IPS-11a (cell line): ENCODE measurements around the gene FMNL1.
A peak's percentile ranks its signal among the peaks of the same experiment; 100 is the strongest.
"Not testable (repeated sequence)": the region's sequence is repeated elsewhere in the genome, so short reads cannot be mapped to it uniquely, and the experiment has no call there.

ENCODE experiments used
- H3K4me3 ChIP-seq: one replicate; pipeline ENCODE4 v1.5.1; 2013; ENCODE audit warnings: low read depth, low read length, control low read depth

The FMNL1 gene

DNA sequence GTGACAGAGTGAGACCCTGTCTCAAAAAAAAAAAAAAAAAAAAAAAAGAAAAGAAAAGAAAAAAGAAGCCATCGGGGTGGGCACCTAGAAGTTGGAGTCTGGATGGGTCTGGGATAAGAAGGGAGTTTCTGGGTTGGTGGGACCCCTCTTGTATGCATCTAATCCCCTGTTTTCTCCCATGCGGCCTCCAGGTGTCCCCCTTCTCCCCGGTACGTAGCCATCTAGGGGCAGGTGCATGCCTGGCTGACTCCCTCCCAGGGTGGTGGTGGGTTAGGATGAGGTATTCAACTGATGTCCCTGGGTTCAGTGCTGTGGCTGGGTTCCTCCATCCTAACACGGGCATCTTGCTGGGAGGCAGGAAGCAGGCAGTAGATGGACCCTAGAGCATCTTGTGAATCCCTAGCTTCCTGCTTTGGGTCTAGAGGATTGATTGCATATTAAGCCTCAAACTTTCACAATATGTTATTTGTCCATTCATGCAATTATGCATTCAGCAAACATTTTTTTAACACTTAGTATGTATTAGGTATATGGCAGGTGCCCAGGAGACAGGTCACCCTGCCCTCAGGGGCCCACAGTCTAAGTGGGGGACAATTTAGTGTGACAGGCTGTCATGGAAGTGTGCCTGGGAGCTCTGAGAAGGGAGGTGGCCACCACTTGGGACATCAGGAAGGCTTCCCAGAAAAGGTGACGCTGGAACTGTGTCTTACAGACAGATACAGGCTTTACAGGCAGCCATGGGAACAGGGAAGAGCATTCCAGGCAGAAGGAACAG lies 13.1 kb downstream of the FMNL1 start:
- no peak overlapping the region for H3K4me3 ChIP-seq

DNA sequence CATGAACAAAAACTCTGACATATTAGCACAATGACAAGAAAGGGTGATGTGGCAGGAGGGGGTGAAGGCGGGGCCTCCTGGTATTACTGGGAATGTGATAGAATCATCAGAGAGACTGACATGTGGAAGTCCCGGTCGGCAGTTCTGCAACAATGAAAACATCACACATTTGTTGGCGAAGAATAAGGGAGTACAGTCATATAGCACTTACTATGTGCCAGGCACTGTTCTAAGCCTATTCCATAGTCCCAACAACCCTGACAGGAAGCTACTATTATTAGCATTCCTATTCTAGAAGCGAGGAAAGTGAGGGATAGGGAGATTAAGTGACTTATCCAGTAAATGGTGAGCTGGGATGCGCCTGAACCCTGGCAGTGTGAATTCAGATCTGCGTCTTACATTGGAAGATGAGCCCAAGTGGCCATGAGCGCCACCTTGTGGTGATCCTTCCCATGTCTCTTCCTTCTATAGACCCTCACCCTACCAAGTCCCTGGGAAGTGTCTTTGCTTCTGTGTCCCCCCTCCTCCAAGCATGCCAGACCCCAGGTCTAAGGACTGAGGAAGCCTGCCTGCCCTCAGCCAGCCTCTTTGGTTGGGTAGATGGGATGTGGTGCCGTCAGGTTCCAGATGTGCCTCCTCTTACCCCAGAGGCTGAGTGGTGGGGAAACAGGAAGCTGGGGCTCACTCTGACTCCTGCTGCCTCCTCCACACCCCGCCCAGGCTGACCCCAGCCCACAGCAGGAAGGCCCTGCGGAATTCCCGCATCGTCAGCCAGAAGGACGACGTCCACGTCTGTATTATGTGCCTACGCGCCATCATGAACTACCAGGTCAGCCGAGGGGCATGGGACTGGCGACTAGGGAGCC lies 14.0 kb downstream of the FMNL1 start:
- no peak overlapping the region for H3K4me3 ChIP-seq

DNA sequence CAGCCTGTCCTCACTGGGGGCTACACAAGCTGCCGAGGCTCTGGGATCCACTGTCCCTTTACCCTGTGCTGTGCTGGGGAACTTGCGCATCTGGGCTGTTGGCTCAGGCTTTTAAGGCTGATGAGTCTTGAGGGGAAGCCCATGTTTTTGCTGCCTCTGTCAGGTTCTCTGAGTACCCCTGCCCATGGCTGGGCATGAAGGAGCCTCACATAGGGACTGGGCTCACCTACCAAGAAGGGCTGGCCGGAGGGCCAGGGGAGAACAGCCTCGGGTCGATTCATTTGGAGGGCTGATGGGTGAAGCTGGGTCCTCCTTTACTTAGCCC lies 14.6 kb downstream of the FMNL1 start:
- no peak overlapping the region for H3K4me3 ChIP-seq

DNA sequence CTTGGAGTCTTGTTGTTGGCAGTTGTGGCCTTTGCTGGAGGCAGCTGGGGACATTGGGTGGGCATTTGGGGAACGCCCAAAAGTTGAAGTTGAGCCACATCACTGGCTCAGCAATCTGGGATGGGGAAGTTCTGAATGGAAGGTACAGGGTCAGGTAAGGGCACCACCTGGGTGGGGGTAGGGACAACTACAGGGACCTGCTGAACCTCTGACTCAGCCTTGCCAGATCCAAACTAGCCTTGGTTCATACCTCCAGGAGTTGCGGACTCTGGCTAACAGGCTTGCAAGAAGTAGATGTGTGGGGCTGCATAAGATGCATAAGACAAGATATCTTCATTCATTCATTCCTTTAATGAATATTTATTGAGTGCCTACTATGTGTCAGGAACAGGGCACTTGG lies 16.0 kb downstream of the FMNL1 start:
- H3K4me3 ChIP-seq = no peak overlapping the region

DNA sequence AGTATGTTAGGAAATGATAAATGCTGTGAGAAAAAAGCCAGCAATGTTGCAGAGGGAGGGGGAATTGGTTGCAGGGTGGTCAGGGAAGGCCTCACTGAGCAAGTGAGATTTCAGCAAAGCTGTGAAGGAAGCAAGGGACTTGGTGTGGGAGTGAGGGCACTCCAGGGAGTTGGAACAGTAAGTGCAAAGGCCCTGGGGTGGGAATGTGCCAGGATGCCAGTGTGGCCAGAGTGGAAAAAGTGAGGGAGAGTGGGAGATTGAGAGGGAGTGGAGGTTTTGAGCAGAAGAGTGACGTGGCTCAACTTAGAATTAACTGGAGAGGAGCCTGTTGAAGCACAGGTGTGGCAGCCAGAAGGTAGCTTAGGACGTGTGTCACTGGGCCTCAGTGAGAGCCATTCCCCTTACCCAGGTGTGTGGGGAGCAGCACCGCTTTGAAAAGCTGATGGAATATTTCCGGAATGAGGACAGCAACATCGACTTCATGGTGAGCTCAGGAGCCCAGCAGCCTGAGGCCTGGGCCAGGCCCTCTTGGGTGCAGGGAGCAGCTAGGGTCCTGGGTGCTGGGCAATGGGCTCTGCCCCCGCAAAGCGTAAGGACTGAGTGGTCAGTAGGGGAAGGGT lies 16.6 kb downstream of the FMNL1 start:
- no peak overlapping the region for H3K4me3 ChIP-seq

DNA sequence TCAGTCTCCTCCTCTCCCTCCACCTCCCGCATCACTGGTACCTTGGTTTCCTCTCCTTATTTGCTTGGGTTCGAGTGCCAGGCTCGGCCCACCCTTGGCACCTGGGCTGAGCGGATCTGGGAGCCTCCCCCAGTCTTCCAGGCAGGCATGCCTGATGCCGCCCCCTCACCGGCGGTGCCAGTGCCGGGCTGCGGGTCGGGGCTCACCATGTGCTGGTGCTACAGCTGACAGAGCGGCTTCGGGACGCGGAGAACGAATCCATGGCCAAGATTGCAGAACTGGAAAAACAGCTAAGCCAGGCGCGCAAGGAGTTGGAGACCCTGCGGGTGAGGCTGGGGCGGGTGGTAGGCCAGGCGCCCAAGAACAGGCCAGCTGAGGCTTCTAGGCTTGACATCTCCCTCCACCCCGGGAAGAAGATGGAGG lies 19.2 kb downstream of the FMNL1 start:
- peak overlapping the region; percentile 45 for H3K4me3 ChIP-seq

DNA sequence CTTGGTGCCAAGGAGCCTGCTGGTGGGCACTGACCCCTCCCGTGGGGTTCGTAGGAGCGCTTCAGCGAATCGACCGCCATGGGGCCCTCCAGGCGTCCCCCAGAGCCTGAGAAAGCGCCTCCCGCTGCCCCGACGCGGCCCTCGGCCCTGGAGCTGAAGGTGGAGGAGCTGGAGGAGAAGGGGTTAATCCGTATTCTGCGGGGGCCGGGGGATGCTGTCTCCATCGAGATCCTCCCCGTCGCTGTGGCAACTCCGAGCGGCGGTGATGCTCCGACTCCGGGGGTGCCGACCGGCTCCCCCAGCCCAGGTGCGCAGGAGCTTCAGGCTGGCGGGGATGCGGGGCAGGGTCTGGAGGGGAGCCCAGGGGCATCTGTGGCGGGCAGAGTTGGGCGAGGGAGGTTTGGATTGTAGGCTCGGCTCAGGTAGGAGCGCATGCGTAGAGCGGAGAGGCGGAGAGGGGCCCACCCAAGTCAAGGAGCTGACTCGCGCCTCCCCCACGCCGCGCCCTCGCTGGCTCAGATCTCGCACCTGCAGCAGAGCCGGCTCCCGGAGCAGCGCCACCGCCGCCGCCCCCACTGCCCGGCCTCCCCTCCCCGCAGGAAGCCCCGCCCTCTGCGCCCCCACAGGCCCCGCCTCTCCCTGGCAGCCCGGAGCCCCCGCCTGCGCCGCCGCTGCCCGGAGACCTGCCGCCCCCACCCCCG lies 19.8 kb downstream of the FMNL1 start:
- H3K4me3 ChIP-seq = peak overlapping the region; percentile 45

DNA sequence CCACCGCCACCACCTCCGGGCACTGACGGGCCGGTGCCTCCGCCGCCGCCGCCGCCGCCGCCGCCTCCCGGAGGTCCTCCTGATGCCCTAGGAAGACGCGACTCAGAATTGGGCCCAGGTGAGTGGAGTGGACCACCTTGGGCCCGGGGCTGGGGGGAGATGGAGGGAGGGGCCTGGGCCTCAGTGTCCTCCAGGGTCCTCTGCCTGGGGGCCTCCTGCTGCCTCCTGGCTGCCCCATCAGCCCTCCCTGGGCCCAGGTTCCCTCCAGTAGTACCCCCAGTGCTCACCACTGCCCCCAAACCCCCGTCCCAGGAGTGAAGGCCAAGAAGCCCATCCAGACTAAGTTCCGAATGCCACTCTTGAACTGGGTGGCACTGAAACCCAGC lies 20.3 kb downstream of the FMNL1 start:
- H3K4me3 ChIP-seq = no peak overlapping the region

DNA sequence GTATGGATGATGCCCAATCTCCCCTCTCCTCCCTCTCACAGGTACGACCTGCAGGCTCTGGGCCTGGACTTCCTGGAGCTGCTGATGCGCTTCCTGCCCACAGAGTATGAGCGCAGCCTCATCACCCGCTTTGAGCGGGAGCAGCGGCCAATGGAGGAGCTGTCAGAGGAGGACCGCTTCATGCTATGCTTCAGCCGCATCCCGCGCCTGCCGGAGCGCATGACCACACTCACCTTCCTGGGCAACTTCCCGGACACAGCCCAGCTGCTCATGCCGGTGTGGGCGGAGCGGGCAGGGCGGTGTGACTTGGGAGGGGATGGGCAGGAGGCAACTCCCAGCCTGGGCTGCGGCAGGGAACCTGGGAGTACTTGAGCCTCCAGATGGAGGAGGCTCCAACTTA lies 22.1 kb downstream of the FMNL1 start:
- H3K4me3 ChIP-seq = no peak overlapping the region

DNA sequence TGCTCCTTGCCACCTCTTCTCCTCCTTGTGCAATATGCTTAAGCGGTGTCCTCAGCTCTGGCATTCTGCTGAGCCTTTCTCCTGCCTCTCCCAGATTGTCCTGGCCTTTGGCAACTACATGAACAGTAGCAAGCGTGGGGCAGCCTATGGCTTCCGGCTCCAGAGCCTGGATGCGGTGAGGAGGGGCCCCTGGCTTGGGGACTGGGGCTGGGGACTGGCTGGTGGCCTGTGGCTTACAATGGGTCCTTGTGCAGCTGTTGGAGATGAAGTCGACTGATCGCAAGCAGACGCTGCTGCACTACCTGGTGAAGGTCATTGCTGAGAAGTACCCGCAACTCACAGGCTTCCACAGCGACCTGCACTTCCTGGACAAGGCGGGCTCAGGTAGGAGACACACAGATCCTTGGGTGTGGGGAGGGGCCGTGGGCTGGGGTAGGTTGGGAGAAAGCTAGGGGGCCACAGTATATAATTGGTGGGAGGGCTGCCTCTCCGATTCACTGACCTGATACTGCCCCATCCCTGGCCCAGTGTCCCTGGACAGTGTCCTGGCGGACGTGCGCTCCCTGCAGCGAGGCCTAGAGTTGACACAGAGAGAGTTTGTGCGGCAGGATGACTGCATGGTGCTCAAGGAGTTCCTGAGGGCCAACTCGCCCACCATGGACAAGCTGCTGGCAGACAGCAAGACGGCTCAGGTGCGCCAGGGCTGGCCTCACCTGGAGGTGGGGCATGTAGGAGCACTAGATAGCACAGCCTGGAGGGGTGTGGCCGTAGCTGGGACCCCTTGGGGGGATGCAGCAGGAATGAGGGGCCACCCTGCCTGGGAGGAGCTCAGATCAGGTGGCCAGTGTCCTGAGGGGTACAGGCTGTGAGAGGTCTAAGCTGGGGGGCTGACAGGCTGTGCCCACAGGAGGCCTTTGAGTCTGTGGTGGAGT lies 23.3 kb downstream of the FMNL1 start:
- H3K4me3 ChIP-seq = no peak overlapping the region

DNA sequence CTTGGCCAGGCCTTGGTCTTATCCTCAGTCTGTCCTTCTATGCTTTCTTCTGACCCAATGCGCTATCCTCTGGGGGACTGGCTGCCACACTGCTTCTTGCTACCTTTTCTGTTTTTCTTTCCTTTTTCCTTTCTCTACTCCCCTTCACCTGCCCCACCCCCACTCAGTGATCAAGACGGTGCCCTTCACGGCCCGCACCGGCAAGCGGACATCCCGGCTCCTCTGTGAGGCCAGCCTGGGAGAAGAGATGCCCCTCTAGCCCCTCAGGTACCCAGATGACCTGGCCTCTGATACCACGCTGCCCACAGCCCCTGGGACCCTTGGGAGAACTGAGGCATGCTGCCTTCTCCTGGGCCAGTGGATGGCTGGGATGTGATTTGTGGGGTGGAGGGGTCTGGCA lies 24.7 kb downstream of the FMNL1 start:
- peak overlapping the region; percentile 61 for H3K4me3 ChIP-seq

DNA sequence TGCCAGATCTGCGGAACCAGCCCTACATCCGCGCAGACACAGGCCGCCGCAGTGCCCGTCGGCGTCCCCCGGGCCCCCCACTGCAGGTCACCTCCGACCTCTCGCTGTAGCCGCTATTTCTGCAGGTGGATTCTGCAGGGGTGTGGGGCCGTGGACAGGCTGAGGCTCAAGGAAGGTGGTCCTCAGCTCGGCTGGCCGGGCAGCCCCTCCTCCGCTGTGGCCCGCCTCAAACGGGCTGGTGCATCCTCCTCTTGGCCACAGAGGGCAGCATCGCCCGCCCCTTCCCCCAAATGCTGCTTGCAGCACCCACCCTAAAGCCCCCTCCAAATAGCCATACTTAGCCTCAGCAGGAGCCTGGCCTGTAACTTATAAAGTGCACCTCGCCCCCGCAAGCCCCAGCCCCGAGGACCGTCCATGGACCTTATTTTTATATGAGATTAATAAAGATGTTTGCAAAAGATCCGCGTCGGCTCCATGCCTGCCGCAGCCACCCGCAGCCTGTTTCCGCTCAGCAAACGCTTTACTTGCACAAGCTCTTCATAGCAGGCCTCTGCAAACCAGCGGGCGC lies 25.3 kb downstream of the FMNL1 start:
- H3K4me3 ChIP-seq = peak overlapping the region; percentile 61

DNA sequence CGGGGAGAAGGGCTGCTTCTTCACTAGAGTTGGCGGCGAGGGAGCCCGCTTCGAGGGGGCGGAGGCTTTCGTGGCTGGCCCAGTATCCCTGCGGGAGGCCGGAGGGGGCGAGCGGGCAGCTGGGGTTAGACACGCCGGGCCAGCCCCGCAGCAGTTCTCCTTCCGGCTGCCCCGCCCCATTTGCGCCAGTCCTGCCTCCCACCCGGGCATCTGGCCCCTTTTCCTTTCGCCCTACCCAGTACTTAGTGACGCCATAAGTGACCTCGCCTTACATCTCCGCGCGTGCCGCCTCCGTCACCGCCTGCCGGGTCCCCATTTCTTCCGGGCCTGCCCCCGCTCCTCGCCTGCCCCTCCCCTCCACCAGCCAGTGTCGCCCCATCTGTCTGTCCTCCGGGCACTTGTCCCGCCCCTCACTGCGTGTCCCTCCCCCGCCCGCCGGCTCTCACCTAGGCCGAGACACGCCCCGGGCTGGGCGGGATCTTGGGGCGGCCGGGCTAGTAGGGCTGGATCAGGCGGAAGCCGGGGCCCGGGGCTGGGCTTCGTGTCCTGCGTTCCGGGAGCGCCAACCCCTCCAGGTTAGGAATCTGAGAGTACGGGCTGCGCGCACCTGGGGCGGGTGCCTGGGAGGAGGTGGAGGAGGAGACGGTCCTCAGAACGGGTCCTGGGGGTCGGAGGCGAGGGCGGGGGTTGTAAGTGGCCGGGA lies 25.9 kb downstream of the FMNL1 start:
- peak overlapping the region; percentile 61 for H3K4me3 ChIP-seq

DNA sequence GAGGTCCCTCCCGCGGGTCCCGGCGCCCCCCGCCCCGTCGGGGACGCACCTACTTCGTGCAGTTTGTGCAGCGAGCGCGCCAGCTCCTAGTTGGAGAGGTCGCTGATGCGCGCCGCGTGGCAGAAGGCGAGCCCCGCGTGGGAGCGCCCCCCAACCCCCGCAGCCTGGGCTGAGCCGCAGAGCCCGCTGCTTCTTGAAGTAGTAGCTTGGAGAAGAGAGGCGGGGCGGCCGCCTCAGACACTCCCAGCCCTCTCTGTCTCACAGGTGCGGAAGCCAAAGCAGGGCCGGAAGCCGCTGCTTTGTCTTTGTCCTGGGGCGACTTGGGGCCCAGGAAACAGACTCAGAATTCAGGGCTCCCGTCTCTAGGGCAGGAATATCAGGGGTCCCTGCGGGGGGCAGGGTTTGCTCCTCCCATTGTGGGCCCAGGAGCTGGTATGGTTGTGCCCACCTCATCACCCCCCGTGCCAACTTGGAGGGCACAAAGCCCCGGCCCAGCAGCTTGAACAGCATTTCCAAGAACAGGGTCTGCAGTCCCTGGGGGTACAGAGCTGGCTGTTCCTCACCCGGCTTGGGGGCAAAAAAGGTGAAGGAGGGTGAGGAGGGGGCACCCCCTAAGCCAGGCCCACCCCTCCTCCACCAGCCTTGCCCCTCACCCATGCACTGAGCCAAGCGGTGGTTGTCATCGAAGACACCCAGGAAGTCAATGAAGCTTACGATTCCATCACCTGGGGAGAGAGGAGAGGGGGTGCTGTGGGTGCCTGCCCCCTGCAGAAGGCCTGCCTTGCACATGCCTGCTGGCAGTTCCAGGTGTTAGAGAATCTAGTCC lies 26.7 kb downstream of the FMNL1 start:
- H3K4me3 ChIP-seq = peak overlapping the region; percentile 61

DNA sequence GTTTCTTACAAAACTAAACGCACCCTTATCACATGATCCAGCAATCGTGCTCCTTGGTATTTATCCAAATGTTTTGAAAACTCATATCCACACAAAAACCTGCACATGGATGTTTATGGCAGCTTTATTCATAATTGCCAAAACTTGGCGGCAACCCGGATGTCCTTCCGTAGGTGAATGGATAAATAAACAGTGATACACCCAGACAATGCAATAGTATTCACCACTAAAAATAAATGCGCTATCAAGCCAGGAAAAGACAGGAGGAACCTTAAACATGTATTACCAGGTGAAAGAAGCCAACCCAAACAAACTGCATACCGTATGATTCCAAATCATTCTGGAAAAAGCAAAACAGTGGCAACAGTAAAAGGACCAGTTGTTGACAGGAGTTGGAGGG lies 30.2 kb downstream of the FMNL1 start:
- no peak overlapping the region for H3K4me3 ChIP-seq

DNA sequence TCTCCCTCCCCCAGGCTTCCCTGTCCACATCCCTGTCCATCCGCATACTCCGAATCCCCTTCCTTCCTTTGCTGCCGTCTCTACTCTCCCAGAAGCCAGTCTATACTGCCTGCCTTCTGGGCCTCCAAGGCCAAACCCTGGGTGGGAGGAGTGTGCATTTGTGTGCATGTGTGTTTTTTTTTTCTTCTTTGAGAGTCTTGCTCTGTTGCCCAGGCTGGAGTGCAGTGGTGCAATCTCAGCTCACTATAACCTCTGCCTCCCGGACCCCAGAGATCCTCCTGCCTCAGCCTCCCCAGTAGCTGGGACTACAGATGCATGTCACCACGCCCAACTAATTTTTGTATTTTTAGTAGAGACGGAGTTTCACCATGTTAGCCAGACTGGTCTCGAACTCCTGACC lies 31.6 kb downstream of the FMNL1 start:
- not testable (repeated sequence) for H3K4me3 ChIP-seq

DNA sequence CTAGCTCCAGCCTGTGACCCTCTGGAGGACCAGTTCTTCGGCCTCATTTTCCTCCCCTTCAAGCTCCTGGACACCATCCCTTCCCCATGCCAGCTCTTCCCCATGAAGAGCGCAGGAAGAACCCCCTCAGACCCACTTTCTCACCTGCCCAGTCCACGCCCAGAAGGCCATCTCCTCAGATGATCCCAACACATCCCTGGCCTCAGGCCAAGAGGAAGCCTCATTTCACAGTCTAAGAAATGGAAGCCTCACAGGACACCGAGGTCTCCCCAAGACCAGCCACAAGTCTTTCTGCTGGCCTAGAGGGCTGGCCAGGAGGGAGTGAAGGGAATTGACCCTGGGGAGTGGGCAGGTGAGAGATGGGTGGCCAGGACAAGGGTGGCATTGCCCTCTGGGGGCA lies 32.2 kb downstream of the FMNL1 start:
- no peak overlapping the region for H3K4me3 ChIP-seq

DNA sequence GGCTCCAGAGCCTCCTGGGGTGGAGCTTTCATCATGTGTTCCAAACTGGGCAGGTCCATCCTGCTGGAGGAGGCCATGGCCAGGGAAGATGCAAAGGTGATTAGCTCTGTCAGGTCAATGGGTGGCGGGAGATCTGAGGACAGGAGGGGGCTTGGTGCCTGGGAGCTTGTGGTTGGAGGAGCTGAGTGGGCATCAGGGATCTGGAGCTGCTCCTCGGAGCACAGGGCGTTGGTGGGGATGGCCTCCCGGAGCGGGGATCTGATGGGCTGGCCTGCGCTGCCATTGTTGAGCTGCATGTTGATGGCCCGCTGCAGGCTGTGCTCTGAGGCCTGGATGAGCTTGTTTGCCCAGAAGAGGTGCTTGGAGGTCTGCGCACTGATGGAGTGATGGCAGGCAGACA lies 33.7 kb downstream of the FMNL1 start:
- no peak overlapping the region for H3K4me3 ChIP-seq
